Adrenal gland (tissue), 5 donors: ENCODE results near the gene TRPV3.

Source experiments
- POLR2A ChIP-seq, 2 donors: fragments of 450-650 bp; IDR thresholded peaks; one replicate each; pipeline ENCODE4 v1.6.1; 2017; ENCODE audit warnings: antibody characterized with exemption in 2 of 2, mild to moderate bottlenecking in 2 of 2, moderate library complexity in 1 of 2
- TF ChIP-seq, protein P1 (sequence below), 6 experiments: fragments of 450-650 bp in 4 of 6; fragments of 200-600 bp in 2 of 6; sonication (generic) in 1 of 6; IDR thresholded peaks; 1 replicate in 5 of 6; 2 replicates in 1 of 6; pipeline versions ENCODE4 v1.5.1 to v1.8.0; 2016 to 2021; ENCODE audit warnings: antibody characterized with exemption in 6 of 6, mild to moderate bottlenecking in 2 of 6, moderate library complexity in 1 of 6
- donor health status: DM: no; HTN: no; CAD: no.

DNA sequence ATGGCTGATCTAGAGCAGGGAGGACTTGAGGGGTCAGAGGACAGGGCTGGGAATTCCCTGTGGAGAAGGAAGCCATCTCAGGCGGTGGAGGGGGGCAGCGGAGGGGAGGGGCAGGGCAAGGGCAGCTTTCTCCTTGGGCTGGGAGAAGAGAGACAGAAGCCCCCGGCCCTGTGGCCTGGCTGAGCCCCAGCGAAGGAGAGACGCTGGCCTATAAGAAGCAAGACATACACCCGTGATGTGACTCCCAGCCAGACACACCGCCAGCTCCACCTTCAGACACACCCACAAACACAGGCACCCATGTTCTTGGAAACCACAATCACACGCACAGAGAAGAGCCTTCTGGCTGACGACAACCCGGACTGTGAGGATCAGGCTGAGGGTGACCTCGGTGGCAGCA is 10.0 kb downstream of the TRPV3 start:
- TF ChIP-seq, protein P1, sequence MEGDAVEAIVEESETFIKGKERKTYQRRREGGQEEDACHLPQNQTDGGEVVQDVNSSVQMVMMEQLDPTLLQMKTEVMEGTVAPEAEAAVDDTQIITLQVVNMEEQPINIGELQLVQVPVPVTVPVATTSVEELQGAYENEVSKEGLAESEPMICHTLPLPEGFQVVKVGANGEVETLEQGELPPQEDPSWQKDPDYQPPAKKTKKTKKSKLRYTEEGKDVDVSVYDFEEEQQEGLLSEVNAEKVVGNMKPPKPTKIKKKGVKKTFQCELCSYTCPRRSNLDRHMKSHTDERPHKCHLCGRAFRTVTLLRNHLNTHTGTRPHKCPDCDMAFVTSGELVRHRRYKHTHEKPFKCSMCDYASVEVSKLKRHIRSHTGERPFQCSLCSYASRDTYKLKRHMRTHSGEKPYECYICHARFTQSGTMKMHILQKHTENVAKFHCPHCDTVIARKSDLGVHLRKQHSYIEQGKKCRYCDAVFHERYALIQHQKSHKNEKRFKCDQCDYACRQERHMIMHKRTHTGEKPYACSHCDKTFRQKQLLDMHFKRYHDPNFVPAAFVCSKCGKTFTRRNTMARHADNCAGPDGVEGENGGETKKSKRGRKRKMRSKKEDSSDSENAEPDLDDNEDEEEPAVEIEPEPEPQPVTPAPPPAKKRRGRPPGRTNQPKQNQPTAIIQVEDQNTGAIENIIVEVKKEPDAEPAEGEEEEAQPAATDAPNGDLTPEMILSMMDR (IDR thresholded peaks at IDR 0.05): no peak
- TF ChIP-seq POLR2A (IDR thresholded peaks at IDR 0.05): no peak
